Astrocyte (in vitro differentiated cells and primary cell): ENCODE data around the gene CAPN7. TPM values are rescaled to one million over a fixed set of nuclear protein-coding genes. Genes with fewer than 3 reads are reported as not detected.

Experiments used
- DNase-seq: peaks from one replicate; pipeline ENCODE4 v3.0.0-alpha.2; 2010; ENCODE audit warnings: low read depth
- FAIRE-seq: peaks from 2 replicates; lab custom pipeline; 2011; peaks lifted over from hg19 to GRCh38; lab: Jason Lieb, UNC
- H2AFZ ChIP-seq: 2 replicates; pipeline ENCODE4 v1.6.0; 2012; ENCODE audit warnings: low read depth, low read length, inconsistent platforms
- H3K27ac ChIP-seq: 2 replicates; pipeline ENCODE4 v1.5.1; 2011; ENCODE audit warnings: low read depth, low read length, inconsistent platforms
- H3K27me3 ChIP-seq: 2 replicates; pipeline ENCODE4 v1.6.0; 2011; ENCODE audit warnings: low read length, inconsistent platforms; ENCODE audit not compliant: insufficient read depth
- H3K36me3 ChIP-seq: 2 replicates; pipeline ENCODE4 v1.5.1; 2011; ENCODE audit warnings: low read length, inconsistent platforms; ENCODE audit not compliant: insufficient read depth
- H3K4me1 ChIP-seq: 2 replicates; pipeline ENCODE4 v1.5.1; 2011; ENCODE audit warnings: low read length, inconsistent platforms; ENCODE audit not compliant: insufficient read depth
- H3K4me2 ChIP-seq: 2 replicates; pipeline ENCODE4 v1.6.0; 2012; ENCODE audit warnings: low read length, inconsistent platforms
- H3K4me3 ChIP-seq: 2 replicates; pipeline ENCODE4 v1.5.1; 2011; ENCODE audit warnings: low read depth, mild to moderate bottlenecking, low read length, inconsistent platforms; ENCODE audit not compliant: insufficient read depth
- H3K79me2 ChIP-seq: 2 replicates; pipeline ENCODE4 v1.6.0; 2012; ENCODE audit warnings: mild to moderate bottlenecking, low read length, inconsistent platforms; ENCODE audit not compliant: insufficient read depth
- H3K9ac ChIP-seq: 2 replicates; pipeline ENCODE4 v1.6.0; 2012; ENCODE audit warnings: mild to moderate bottlenecking, low read length, inconsistent platforms
- H3K9me3 ChIP-seq: 2 replicates; pipeline ENCODE4 v1.5.1; 2012; ENCODE audit warnings: low read depth, mild to moderate bottlenecking, low read length, inconsistent platforms; ENCODE audit not compliant: insufficient read depth
- H4K20me1 ChIP-seq: 2 replicates; pipeline ENCODE4 v1.6.0; 2012; ENCODE audit warnings: low read length, inconsistent platforms; ENCODE audit not compliant: insufficient read depth
- H3K27ac Mint-ChIP-seq: one replicate; pipeline ENCODE4 v1.8.0; 2021; ENCODE audit warnings: mild to moderate bottlenecking, mixed read lengths; ENCODE audit not compliant: unreplicated experiment
- H3K27me3 Mint-ChIP-seq: one replicate; pipeline ENCODE4 v1.8.0; 2021; ENCODE audit warnings: low read depth, mixed read lengths; ENCODE audit not compliant: unreplicated experiment
- H3K36me3 Mint-ChIP-seq: one replicate; pipeline ENCODE4 v1.8.0; 2021; ENCODE audit warnings: low read depth, mixed read lengths; ENCODE audit not compliant: unreplicated experiment
- H3K4me1 Mint-ChIP-seq: one replicate; pipeline ENCODE4 v1.8.0; 2021; ENCODE audit warnings: low read depth, mixed read lengths; ENCODE audit not compliant: unreplicated experiment
- H3K4me3 Mint-ChIP-seq: one replicate; pipeline ENCODE4 v1.8.0; 2021; ENCODE audit warnings: mild to moderate bottlenecking, moderate library complexity, mixed read lengths; ENCODE audit not compliant: unreplicated experiment
- H3K9me3 Mint-ChIP-seq: one replicate; pipeline ENCODE4 v1.8.0; 2021; ENCODE audit warnings: mild to moderate bottlenecking, mixed read lengths; ENCODE audit not compliant: unreplicated experiment
- CTCF ChIP-seq: IDR thresholded peaks from 2 replicates; pipeline ENCODE4 v1.5.1; 2011; ENCODE audit warnings: low read depth, mild to moderate bottlenecking, inconsistent platforms, low read length, moderate library complexity; ENCODE audit not compliant: insufficient read depth
- EZH2 ChIP-seq: IDR thresholded peaks from 2 replicates; pipeline ENCODE4 v1.6.1; 2012; ENCODE audit warnings: mild to moderate bottlenecking, low read length, inconsistent platforms; ENCODE audit not compliant: insufficient read depth
- total RNA-seq: library from RNA; stranded (reverse); gene quantifications from 2 replicates; pipeline ENCODE4 v1.2.1, GENCODE V29; 2021

CAPN7 gene
- total RNA-seq, 1 donor from 2014 or later: 36.8 TPM

GRCh38 chr3:15263120-15263519 lies 57.1 kb downstream of the CAPN7 start:
- Histone ChIP-seq H2AFZ (no peak overlapping the region), H3K4me3 (no peak overlapping the region), H3K27ac (no peak overlapping the region), H4K20me1 (peaks cover 23% of the 10 kb centered on the region), H3K4me1 (peaks cover 1% of the 10 kb centered on the region), H3K27me3 (no peaks in the 10 kb centered on the region), H3K9ac (no peak overlapping the region), H3K79me2 (peaks cover 7% of the 10 kb centered on the region), H3K36me3 (peaks cover 14% of the 10 kb centered on the region), H3K4me2 (no peak overlapping the region), H3K9me3 (no peaks in the 10 kb centered on the region)
- H3K27ac Mint-ChIP-seq: no peak overlapping the region
- FAIRE-seq (no peak), DNase-seq (no peak)
- TF ChIP-seq CTCF: no peak
- TF ChIP-seq EZH2: no peak
- peaks cover 24% of the 10 kb centered on the region for H3K36me3 Mint-ChIP-seq
- H3K4me1 Mint-ChIP-seq: no peaks in the 10 kb centered on the region
- no peak overlapping the region for H3K4me3 Mint-ChIP-seq
- no peaks in the 10 kb centered on the region for H3K27me3 Mint-ChIP-seq
- H3K9me3 Mint-ChIP-seq: no peaks in the 10 kb centered on the region

DNA sequence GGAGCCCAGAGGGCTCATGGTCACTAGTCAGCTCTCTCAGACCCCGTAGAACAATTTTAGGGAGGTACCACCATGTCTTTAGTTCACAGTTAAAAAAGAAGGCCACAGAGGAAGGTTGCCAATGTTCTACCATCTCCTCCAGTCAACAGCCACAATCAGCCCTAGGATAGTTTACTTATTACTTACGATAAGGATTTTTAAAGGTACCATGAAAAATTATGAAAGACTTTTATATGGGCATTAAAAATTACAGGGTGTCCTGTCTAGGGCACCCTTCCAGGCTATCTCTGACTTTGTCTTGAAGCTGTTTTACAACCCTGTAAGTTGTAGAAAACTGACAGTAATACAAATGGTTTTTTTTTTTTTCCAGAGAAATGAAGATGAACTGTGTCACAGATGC lies 57.9 kb downstream of the CAPN7 start:
- TF ChIP-seq CTCF: no peak
- TF ChIP-seq EZH2: no peak
- no peak overlapping the region for H3K27ac ChIP-seq
- H3K79me2 ChIP-seq: peaks cover 7% of the 10 kb centered on the region
- H3K9ac ChIP-seq: no peak overlapping the region
- Mint-ChIP-seq H3K9me3 (no peaks in the 10 kb centered on the region), H3K4me3 (no peak overlapping the region), H3K36me3 (peaks cover 17% of the 10 kb centered on the region), H3K4me1 (peaks cover 1% of the 10 kb centered on the region), H3K27me3 (no peaks in the 10 kb centered on the region), H3K27ac (no peak overlapping the region)
- no peaks in the 10 kb centered on the region for H3K27me3 ChIP-seq
- H3K4me1 ChIP-seq: peaks cover 9% of the 10 kb centered on the region
- no peak overlapping the region for H2AFZ ChIP-seq
- peaks cover 10% of the 10 kb centered on the region for H3K36me3 ChIP-seq
- peaks cover 23% of the 10 kb centered on the region for H4K20me1 ChIP-seq
- DNase-seq (no peak), FAIRE-seq (no peak)
- no peak overlapping the region for H3K4me3 ChIP-seq
- H3K4me2 ChIP-seq: no peak overlapping the region
- no peaks in the 10 kb centered on the region for H3K9me3 ChIP-seq

DNA sequence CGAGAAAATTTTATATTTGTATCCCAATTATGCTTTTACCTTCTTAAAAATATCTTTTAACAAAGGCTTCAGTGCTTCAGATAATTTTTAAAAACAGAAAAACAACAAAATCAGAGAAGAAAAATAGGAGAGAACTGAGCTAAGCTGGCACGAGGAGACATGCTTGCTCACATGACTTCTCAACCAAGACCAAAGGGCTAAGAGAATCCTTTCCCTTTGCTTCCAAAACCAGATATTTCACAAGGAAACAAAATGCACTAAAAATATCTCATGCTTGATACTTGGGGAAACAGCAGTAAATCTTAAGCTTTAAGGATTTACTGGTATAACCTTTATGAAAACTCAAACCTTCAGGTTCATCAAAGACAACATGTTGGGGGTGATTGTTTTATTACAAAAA lies 58.4 kb downstream of the CAPN7 start:
- Histone ChIP-seq H4K20me1 (peaks cover 23% of the 10 kb centered on the region), H3K27me3 (no peaks in the 10 kb centered on the region), H3K9ac (no peak overlapping the region), H3K79me2 (peaks cover 7% of the 10 kb centered on the region), H3K36me3 (peaks cover 5% of the 10 kb centered on the region), H3K9me3 (no peaks in the 10 kb centered on the region), H3K4me1 (peaks cover 15% of the 10 kb centered on the region), H3K4me2 (no peak overlapping the region), H3K27ac (no peak overlapping the region), H3K4me3 (no peak overlapping the region), H2AFZ (no peak overlapping the region)
- Mint-ChIP-seq H3K9me3 (no peaks in the 10 kb centered on the region), H3K27ac (no peak overlapping the region), H3K27me3 (no peaks in the 10 kb centered on the region), H3K4me3 (no peak overlapping the region), H3K36me3 (peaks cover 15% of the 10 kb centered on the region), H3K4me1 (peaks cover 7% of the 10 kb centered on the region)
- DNase-seq (no peak), FAIRE-seq (no peak)
- TF ChIP-seq CTCF (no peak), EZH2 (no peak)
